Measurements from ENCODE around the gene ZC3H7B. TPM values are rescaled to one million over a fixed set of nuclear protein-coding genes. Genes with fewer than 3 reads are reported as not detected.

Gene ZC3H7B
- total RNA-seq, 1 experiment from 2014 or later: 42.0 TPM

GRCh38 chr22:41310336-41310735 is 9.0 kb downstream of the ZC3H7B start:
- Histone ChIP-seq H3K9ac (ENCODE audit: low read length) (no peak overlapping the region), H3K9me3 (ENCODE audit: control insufficient read depth in 1 of 2, insufficient read depth in 1 of 2, low read depth in 1 of 2, low read length in 2 of 2) (no peaks in the 10 kb centered on the region), H3K79me2 (ENCODE audit: insufficient read depth, low read length) (peaks cover 68% of the 10 kb centered on the region), H3K27ac (ENCODE audit: low read depth, low read length) (no peak overlapping the region), H3K4me3 (replicated peaks in 1 of 2; ENCODE audit: low read depth in 1 of 2, low read length in 2 of 2) (no peak overlapping the region), H4K20me1 (ENCODE audit: insufficient read depth) (no peaks in the 10 kb centered on the region), H3K27me3 (ENCODE audit: insufficient read depth, low read length) (no peaks in the 10 kb centered on the region), H3K4me2 (ENCODE audit: low read length) (no peak overlapping the region), H3K36me3 (ENCODE audit: control insufficient read depth in 1 of 2, insufficient read depth in 2 of 2, low read length in 2 of 2) (no peaks in the 10 kb centered on the region), H3K9me2 (ENCODE audit: insufficient read depth) (no peaks in the 10 kb centered on the region), H3K4me1 (ENCODE audit: control insufficient read depth in 1 of 2, insufficient read depth in 2 of 2, low read length in 2 of 2) (peaks cover 6 to 16% of the 10 kb centered on the region in 2 experiments; a peak in 3 of 4 replicates), H2AFZ (ENCODE audit: low read depth, low read length, poor library complexity, severe bottlenecking) (no peak overlapping the region)
- no peak for DNase-seq (ENCODE audit: low read depth, low spot score)
- POLR2A ChIA-PET: no interaction called here
- no TSS peak for BruUV-seq (replicated peaks)
- no peak for ATAC-seq
- CTCF ChIA-PET: interaction anchor here (1.4 kb wide), 1 partner anchor 9 kb away, joined by 4 read pairs; the partner anchor contains the start of gene ZC3H7B
- TF ChIP-seq CBX3 (IDR thresholded peaks at IDR 0.05; ENCODE audit: low read depth) (no peak), SIN3A (IDR thresholded peaks at IDR 0.05; ENCODE audit: low read depth) (no peak), JUND (IDR thresholded peaks at IDR 0.05) (no peak), YY1 (IDR thresholded peaks at IDR 0.05; ENCODE audit: extremely low read depth, insufficient replicate concordance, low read depth, low read length) (no peak), EGR1 (IDR thresholded peaks at IDR 0.05; ENCODE audit: low read depth) (no peak), CEBPB (IDR thresholded peaks at IDR 0.05; ENCODE audit: low read depth) (no peak), POLR2AphosphoS5 (IDR thresholded peaks at IDR 0.05; ENCODE audit: low read depth, low read length) (no peak), ELF1 (IDR thresholded peaks at IDR 0.05; ENCODE audit: borderline replicate concordance, low read depth) (no peak), MAX (IDR thresholded peaks at IDR 0.05) (no peak), ZBTB33 (IDR thresholded peaks at IDR 0.05; ENCODE audit: extremely low read depth, insufficient replicate concordance, low read length) (no peak), REST (IDR thresholded peaks at IDR 0.05; ENCODE audit: low read depth) (no peak), SRF (IDR thresholded peaks at IDR 0.05; ENCODE audit: low read depth) (no peak), EZH2 (IDR thresholded peaks at IDR 0.05) (no peak), SP1 (IDR thresholded peaks at IDR 0.05; ENCODE audit: low read depth) (no peak), RAD21 (IDR thresholded peaks at IDR 0.05; ENCODE audit: low read depth) (no peak)
- TF ChIP-seq, protein P1, sequence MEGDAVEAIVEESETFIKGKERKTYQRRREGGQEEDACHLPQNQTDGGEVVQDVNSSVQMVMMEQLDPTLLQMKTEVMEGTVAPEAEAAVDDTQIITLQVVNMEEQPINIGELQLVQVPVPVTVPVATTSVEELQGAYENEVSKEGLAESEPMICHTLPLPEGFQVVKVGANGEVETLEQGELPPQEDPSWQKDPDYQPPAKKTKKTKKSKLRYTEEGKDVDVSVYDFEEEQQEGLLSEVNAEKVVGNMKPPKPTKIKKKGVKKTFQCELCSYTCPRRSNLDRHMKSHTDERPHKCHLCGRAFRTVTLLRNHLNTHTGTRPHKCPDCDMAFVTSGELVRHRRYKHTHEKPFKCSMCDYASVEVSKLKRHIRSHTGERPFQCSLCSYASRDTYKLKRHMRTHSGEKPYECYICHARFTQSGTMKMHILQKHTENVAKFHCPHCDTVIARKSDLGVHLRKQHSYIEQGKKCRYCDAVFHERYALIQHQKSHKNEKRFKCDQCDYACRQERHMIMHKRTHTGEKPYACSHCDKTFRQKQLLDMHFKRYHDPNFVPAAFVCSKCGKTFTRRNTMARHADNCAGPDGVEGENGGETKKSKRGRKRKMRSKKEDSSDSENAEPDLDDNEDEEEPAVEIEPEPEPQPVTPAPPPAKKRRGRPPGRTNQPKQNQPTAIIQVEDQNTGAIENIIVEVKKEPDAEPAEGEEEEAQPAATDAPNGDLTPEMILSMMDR (IDR thresholded peaks at IDR 0.05 in 2 of 3, conservative IDR thresholded peaks at IDR 0.05 in 1 of 3; ENCODE audit: borderline replicate concordance in 1 of 3, insufficient read depth in 1 of 3, low read depth in 2 of 3, low read length in 2 of 3): no peak
- RAD21 ChIA-PET (ENCODE audit: low non-redundant PET in 1 of 2, low total read pairs in 2 of 2, uncharacterized antibody in 2 of 2, unreplicated experiment in 2 of 2): no interaction called here
- intact Hi-C loops (cut with micrococcal nuclease): no loop called here

Data from HCT116 (cell line).